NCI-H226 (cell line): ENCODE measurements around the gene PPARA.

Experiments used
- DNase-seq: peaks from one replicate; pipeline ENCODE4 v3.0.0-alpha.2; 2015

The PPARA gene

GRCh38 chr22:46224044-46224897 lies 73.9 kb downstream of the PPARA start:
- no peak for DNase-seq

GRCh38 chr22:46224898-46225290 lies 74.6 kb downstream of the PPARA start:
- DNase-seq = no peak

DNA sequence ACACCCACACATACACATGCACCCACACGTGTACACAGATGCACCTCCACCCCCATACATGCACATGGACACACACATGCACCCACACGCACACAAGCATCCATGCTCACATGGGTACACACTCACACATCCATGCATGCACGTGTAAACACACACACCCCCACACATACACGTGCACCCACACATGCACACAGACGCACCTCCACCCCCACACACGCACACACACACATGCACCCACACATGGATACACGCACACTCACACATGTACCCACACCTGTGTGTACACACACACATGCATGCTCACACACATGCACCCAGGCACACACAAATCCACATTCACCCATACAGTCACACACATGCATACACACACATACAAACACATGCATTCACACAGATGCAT lies 75.3 kb downstream of the PPARA start:
- no peak for DNase-seq

- no peak for DNase-seq
Measured at GRCh38 chr22:46226577-46226976, 76.3 kb downstream of the PPARA start.

DNA sequence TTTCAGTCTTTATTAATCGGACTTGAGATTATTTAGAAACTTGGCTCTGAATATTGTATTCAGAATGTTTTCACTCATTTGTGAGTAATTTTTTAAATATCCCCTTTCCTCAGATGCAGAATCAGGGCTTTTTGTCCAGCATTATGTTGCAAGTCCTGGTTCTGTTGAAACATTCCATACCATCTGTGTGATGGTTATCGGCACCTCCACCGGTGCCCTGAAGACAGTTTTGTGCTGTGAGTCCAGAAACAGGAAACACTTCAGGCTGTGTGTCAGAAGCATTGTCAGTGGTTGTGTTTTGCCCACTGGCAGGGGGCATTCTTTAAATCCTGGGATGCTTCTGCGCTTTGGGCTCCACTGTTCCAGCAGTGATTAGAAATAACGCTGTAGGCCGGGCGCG lies 79.4 kb downstream of the PPARA start:
- DNase-seq = no peak

DNA sequence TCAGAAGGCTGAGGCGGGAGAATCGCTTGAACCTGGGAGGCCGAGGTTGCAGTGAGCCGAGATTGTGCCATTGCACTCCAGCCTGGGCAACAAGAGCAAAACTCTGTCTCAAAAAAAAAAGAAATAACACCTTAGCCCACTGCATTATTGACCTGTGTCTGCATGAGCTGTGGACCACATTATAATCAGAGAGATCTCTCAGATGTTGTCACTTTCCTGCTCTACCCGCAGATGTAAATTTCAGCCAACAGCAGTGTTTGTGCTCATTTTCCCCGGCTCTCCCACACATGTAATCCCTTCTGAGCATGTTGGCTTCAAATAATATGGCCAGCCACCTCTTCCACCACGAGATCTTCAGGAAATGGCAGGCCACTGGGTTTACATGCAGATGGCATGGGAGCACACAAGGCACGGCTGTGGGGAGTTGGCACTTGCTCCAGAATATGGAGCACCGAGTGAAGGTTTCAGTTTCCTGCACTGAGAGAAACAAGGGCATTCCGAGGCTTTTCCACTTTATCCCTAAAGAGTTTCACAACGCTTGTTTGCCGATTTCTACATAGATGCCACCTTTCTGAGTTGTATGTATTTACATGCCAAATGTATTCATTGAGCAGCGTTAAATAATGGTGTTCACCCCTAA lies 80.1 kb downstream of the PPARA start:
- no peak for DNase-seq

GRCh38 chr22:46233231-46233630 lies 82.9 kb downstream of the PPARA start:
- DNase-seq = no peak

GRCh38 chr22:46234969-46235368 lies 84.6 kb downstream of the PPARA start:
- DNase-seq = no peak

DNA sequence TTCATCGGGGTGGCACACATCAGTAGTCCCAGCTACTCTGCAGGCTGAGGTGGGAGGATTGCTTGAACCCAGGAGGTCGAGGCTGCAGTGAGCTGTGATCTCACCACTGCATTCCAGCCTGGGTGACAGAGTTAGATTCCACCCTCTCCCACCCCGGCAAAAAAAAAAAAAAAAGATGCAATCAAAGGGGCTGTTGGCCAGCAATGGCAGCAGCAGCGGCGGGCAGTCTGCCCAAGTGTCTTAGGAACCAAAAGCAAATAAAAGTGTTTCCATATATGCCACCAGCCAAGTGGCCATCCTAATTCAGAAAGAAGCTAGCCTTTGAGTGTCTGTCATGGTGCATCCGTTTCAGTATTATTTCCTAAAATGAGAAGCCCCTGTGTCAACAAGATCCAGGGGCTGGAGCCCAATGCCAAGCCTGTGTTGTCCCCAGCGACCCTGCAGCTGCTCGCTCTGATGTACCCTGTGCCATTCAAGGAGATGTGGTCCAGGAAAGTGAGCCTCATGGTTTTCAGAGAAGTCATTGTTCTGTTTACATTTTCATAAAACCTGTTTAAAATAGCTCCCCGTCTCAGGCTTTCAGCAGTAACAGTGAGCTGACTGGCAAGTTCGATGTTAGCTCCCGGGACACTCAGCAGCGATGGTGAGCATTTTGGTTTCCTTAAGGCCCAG lies 87.3 kb downstream of the PPARA start:
- DNase-seq = no peak

GRCh38 chr22:46238541-46238940 lies 88.2 kb downstream of the PPARA start:
- no peak for DNase-seq

GRCh38 chr22:46239261-46240048 lies 89.1 kb downstream of the PPARA start:
- DNase-seq = no peak

- no peak for DNase-seq
Measured at GRCh38 chr22:46240073-46240472, 89.7 kb downstream of the PPARA start.

DNA sequence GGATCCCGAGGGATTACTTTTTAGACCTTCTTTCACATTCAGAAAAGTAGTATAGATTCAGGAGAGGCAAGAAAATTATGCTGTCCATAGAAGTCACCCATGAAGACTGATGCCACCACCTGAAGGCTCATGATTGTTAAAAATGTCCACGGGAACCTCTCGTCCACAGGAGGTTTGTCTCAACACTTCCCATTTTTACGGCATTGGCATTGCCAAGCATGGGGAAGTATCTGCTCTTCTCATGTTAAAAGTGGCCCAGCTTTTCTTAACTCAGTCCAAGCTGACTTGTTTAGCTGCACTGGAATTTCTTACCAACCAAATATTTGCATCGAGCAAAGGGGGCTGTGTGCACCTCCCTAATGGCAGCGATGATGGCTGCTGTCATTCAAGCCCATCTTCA lies 90.2 kb downstream of the PPARA start:
- DNase-seq = no peak

DNA sequence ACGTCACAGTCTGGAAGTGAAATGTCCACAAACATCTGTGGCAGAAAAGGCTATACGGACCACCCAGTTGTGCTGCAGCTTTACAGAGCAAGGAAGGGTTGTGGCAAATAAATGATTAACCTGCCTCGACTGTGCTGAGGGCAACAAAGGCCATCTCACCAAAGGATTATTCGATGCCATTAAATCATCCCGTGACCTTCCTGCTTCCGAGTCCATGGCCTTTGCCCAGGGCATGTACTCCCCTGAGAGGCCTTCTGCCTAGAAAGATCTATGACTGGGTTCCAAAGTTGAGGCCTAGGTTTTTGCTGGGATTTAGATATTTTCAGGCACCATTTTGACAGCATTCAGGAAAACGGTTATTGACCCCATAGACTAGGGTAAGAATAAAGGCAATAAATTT lies 90.6 kb downstream of the PPARA start:
- DNase-seq = no peak

GRCh38 chr22:46241396-46242007 lies 91.2 kb downstream of the PPARA start:
- no peak for DNase-seq

- no peak for DNase-seq
Measured at GRCh38 chr22:46242076-46242475, 91.8 kb downstream of the PPARA start.

GRCh38 chr22:46244771-46245170 lies 94.4 kb downstream of the PPARA start:
- DNase-seq = no peak

GRCh38 chr22:46245511-46245910 lies 95.2 kb downstream of the PPARA start:
- no peak for DNase-seq

GRCh38 chr22:46246178-46246577 lies 95.9 kb downstream of the PPARA start:
- DNase-seq = no peak

DNA sequence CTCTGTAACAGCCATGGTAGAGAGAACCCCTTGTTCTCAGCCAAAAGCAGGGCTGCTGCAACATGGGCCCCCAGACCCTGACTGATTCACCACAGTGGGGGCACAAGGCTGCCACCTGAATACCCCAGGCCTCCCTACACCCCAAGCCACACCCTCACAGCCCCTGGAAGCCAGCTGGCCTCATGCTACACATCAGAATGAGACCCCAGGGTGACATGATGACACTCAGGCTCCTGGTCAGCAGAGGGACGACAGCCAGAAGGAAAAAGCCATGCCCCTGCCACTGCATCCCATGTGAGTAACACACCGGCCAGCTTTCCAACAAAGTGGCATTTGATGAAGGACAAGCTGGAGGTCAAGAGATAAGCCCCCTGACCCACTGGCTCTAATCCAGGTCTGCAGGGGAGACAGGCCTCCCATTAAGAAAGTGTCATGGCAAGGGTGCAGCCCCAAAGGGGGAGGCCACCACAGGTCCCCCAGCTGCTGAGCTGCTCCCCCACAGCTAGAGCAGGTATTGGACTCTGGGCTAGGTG lies 97.2 kb downstream of the PPARA start:
- DNase-seq = no peak

DNA sequence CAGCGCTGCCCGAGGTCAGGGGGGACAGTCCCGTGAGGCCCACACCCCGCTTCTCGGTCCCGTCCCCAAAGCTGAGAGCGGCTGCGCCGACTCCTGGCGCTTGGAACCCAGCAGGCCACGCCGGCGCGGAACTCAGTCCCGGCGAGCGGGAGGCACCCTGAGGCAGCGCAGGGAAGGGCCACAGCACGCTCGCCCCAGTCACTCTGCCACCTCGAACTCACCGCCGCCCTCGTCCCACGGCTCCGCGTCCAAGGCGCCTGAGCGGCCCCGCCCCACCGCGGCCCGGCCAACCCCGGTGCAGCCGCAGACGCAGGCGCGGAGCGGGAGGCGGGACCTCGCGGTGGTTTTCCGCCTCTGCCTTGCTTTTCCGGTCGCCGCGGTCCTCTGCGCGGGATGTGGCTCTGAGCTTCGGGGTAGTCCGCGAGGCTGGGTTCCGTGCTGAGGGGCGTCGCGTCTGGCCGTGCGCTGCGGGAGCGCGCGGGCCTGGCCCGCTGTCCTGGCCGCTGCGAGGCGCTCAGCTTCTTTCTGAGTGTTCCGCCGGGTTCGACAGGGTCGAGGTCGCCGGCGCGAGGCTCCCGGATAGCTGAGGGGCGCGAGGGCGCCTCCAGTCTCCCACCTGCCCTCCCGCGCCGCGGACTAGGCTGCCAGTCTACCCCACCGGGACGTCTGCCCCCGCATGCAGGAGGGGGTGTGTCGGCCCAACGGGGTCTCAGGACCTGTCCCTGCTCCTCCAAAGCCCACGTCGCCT lies 99.9 kb downstream of the PPARA start, which contains the start of gene CDPF1:
TSS of gene CDPF1 (minus strand) at position 259 of the 748 bp plus-strand sequence. CDS start 2,009 bp downstream, outside the sequence.
- peak; percentile 60 for DNase-seq

- no peak for DNase-seq
Measured at GRCh38 chr22:46250783-46251125, 100.4 kb downstream of the PPARA start.
